Loucy (cell line): ENCODE results near the gene SLC35F3.

ENCODE experiments used
- CTCF ChIP-seq: fragments of 200-600 bp; sonication (generic); conservative IDR thresholded peaks from 2 replicates; pipeline ENCODE4 v1.5.1; 2014; ENCODE audit warnings: mild to moderate bottlenecking, antibody characterized with exemption, low read length
- EZH2phosphoT487 ChIP-seq: fragments of 200-600 bp; IDR thresholded peaks from 2 replicates; pipeline ENCODE4 v1.6.1; 2018; ENCODE audit warnings: antibody characterized with exemption, mild to moderate bottlenecking, moderate library complexity, borderline replicate concordance

- no peak for TF ChIP-seq CTCF
- TF ChIP-seq EZH2phosphoT487: no peak
These were observed 55.5 kb downstream of the SLC35F3 start for GRCh38 chr1:233959971-233960370.
